Measurements from ENCODE around the gene TAAR9. TPM values are rescaled to one million over a fixed set of nuclear protein-coding genes. Genes with fewer than 3 reads are reported as not detected.

The TAAR9 gene
- polyA plus RNA-seq, 1 of the 3 experiments (the other 2 are of a cell fraction) = not detected

DNA sequence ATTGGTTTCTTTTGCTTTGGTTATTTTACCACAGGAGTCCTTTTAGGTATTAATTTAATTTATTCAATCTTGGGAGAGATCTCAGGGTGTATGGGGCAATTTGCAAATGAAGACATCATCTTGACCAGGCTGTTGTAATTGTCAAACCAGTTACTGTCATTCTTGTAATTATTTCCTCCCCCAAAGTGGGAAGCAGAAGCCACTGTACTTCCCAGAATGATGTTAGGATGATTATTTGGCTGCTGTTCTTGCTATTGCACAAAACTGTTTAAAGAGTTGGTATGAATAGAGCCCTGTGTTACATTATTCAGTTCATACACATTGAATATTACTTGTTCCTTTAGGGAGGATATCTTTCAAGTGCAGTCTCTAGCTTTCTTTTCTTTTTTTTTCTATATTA is 33.7 kb downstream of the TAAR9 start:
- no peaks in the 10 kb centered on the region for H3K9me3 ChIP-seq
- H3K79me2 ChIP-seq (ENCODE audit: insufficient read depth) = no peaks in the 10 kb centered on the region
- H3K27me3 ChIP-seq (ENCODE audit: insufficient read depth) = peaks cover 6% of the 10 kb centered on the region; the same call in 1 of the 2 replicates
- H3K9me2 ChIP-seq = no peaks in the 10 kb centered on the region
- no peaks in the 10 kb centered on the region for H3K4me1 ChIP-seq (ENCODE audit: control insufficient read depth in 1 of 2, insufficient read depth in 2 of 2, low read depth in 1 of 2, low read length in 1 of 2)
- H3F3A ChIP-seq (replicated peaks; ENCODE audit: insufficient read depth) = no peaks in the 10 kb centered on the region
- no peak for DNase-seq
- H3K4me2 ChIP-seq = no peak overlapping the region
- no peaks in the 10 kb centered on the region for H4K20me1 ChIP-seq (ENCODE audit: insufficient read depth)
- H3K27ac ChIP-seq (ENCODE audit: low read depth in 2 of 2, low read length in 1 of 2) = no peak overlapping the region
- H3K9ac ChIP-seq = no peak overlapping the region
- ChIA-PET POLR2A (interaction anchor here (0.6 kb wide), 1 partner anchor 21 kb away, joined by 3 read pairs; no protein-coding TSS in a partner anchor), CTCF (no interaction called here)
- no peak overlapping the region for H3K4me3 ChIP-seq (ENCODE audit: low read depth in 2 of 2, low read length in 1 of 2)
- no peaks in the 10 kb centered on the region for H3K36me3 ChIP-seq (replicated peaks in 1 of 2; ENCODE audit: control insufficient read depth in 1 of 2, insufficient read depth in 2 of 2, low read length in 1 of 2)
- no peak overlapping the region for H2AFZ ChIP-seq (ENCODE audit: low read depth)
- no peak for TF ChIP-seq FOXJ3 (CRISPR knock-in tag; IDR thresholded peaks at IDR 0.05)
- TF ChIP-seq, protein P1, sequence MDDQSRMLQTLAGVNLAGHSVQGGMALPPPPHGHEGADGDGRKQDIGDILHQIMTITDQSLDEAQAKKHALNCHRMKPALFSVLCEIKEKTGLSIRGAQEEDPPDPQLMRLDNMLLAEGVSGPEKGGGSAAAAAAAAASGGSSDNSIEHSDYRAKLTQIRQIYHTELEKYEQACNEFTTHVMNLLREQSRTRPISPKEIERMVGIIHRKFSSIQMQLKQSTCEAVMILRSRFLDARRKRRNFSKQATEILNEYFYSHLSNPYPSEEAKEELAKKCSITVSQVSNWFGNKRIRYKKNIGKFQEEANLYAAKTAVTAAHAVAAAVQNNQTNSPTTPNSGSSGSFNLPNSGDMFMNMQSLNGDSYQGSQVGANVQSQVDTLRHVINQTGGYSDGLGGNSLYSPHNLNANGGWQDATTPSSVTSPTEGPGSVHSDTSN (IDR thresholded peaks at IDR 0.05) = no peak
- no peak for TF ChIP-seq POLR2AphosphoS5 (IDR thresholded peaks at IDR 0.05; ENCODE audit: low read depth, low read length)
- TF ChIP-seq, protein P2, sequence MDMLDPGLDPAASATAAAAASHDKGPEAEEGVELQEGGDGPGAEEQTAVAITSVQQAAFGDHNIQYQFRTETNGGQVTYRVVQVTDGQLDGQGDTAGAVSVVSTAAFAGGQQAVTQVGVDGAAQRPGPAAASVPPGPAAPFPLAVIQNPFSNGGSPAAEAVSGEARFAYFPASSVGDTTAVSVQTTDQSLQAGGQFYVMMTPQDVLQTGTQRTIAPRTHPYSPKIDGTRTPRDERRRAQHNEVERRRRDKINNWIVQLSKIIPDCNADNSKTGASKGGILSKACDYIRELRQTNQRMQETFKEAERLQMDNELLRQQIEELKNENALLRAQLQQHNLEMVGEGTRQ (IDR thresholded peaks at IDR 0.05; ENCODE audit: borderline replicate concordance, low read depth, low read length) = no peak
- no peak for TF ChIP-seq SMC3 (IDR thresholded peaks at IDR 0.05; ENCODE audit: low read depth, low read length)
- TF ChIP-seq MEF2A (IDR thresholded peaks at IDR 0.05; ENCODE audit: borderline replicate concordance, low read depth) = no peak
- TF ChIP-seq NFIC (IDR thresholded peaks at IDR 0.05; ENCODE audit: borderline replicate concordance) = no peak
- no peak for TF ChIP-seq RFX5 (IDR thresholded peaks at IDR 0.05; ENCODE audit: low read length)
- no peak for TF ChIP-seq TEAD4 (IDR thresholded peaks at IDR 0.05; ENCODE audit: borderline replicate concordance, insufficient read depth)
- TF ChIP-seq MXI1 (IDR thresholded peaks at IDR 0.05; ENCODE audit: low read depth, low read length) = no peak
- TF ChIP-seq FOXM1 (IDR thresholded peaks at IDR 0.05; ENCODE audit: low read depth) = no peak

DNA sequence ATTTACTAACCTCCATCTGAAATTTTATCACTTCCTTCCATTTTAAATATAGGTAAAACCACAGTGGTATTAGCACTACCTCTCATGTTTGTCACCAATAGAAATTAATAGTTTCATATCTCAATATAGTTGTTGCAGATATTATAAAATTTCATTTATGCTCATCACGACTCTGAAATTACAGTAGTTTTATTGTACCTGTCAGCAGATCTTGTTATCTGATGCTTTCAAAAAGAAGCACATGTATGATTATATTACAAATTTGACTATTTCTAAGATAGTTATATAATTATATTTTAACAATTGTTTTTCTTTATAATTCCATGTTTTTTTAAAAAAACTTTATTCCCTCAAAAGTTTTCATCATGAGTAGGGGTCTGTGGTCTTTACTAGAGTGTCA is 46.6 kb downstream of the TAAR9 start:
- no peak overlapping the region for H2AFZ ChIP-seq (ENCODE audit: low read depth)
- 4% methylated on average over 1 of the region's 1 CpG for WGBS (ENCODE audit: low lambda C conversion rate)
- TF ChIP-seq EP300 (IDR thresholded peaks at IDR 0.05; ENCODE audit: borderline replicate concordance in 1 of 2, low read depth in 1 of 2, low read length in 1 of 2) (no peak), GABPA (IDR thresholded peaks at IDR 0.05; ENCODE audit: low read depth) (no peak), POLR2AphosphoS5 (IDR thresholded peaks at IDR 0.05; ENCODE audit: low read depth, low read length) (no peak), EZH2phosphoT487 (IDR thresholded peaks at IDR 0.05; ENCODE audit: borderline replicate concordance, low read depth) (no peak), NRF1 (IDR thresholded peaks at IDR 0.05; ENCODE audit: low read depth, low read length) (no peak), YY1 (IDR thresholded peaks at IDR 0.05; ENCODE audit: low read depth) (no peak), RXRA (IDR thresholded peaks at IDR 0.05; ENCODE audit: borderline replicate concordance, low read depth) (no peak), SIN3A (IDR thresholded peaks at IDR 0.05; ENCODE audit: borderline replicate concordance, low read depth, low read length) (no peak), TEAD4 (IDR thresholded peaks at IDR 0.05; ENCODE audit: borderline replicate concordance, insufficient read depth) (no peak), SMC3 (IDR thresholded peaks at IDR 0.05; ENCODE audit: low read depth, low read length) (no peak)
- TF ChIP-seq, protein P3, sequence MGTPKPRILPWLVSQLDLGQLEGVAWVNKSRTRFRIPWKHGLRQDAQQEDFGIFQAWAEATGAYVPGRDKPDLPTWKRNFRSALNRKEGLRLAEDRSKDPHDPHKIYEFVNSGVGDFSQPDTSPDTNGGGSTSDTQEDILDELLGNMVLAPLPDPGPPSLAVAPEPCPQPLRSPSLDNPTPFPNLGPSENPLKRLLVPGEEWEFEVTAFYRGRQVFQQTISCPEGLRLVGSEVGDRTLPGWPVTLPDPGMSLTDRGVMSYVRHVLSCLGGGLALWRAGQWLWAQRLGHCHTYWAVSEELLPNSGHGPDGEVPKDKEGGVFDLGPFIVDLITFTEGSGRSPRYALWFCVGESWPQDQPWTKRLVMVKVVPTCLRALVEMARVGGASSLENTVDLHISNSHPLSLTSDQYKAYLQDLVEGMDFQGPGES (IDR thresholded peaks at IDR 0.05; ENCODE audit: low read depth, low read length) = no peak
- TF ChIP-seq, protein P4, sequence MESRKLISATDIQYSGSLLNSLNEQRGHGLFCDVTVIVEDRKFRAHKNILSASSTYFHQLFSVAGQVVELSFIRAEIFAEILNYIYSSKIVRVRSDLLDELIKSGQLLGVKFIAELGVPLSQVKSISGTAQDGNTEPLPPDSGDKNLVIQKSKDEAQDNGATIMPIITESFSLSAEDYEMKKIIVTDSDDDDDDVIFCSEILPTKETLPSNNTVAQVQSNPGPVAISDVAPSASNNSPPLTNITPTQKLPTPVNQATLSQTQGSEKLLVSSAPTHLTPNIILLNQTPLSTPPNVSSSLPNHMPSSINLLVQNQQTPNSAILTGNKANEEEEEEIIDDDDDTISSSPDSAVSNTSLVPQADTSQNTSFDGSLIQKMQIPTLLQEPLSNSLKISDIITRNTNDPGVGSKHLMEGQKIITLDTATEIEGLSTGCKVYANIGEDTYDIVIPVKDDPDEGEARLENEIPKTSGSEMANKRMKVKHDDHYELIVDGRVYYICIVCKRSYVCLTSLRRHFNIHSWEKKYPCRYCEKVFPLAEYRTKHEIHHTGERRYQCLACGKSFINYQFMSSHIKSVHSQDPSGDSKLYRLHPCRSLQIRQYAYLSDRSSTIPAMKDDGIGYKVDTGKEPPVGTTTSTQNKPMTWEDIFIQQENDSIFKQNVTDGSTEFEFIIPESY (IDR thresholded peaks at IDR 0.05; ENCODE audit: borderline replicate concordance, low read depth) = no peak
- TF ChIP-seq, protein P5, sequence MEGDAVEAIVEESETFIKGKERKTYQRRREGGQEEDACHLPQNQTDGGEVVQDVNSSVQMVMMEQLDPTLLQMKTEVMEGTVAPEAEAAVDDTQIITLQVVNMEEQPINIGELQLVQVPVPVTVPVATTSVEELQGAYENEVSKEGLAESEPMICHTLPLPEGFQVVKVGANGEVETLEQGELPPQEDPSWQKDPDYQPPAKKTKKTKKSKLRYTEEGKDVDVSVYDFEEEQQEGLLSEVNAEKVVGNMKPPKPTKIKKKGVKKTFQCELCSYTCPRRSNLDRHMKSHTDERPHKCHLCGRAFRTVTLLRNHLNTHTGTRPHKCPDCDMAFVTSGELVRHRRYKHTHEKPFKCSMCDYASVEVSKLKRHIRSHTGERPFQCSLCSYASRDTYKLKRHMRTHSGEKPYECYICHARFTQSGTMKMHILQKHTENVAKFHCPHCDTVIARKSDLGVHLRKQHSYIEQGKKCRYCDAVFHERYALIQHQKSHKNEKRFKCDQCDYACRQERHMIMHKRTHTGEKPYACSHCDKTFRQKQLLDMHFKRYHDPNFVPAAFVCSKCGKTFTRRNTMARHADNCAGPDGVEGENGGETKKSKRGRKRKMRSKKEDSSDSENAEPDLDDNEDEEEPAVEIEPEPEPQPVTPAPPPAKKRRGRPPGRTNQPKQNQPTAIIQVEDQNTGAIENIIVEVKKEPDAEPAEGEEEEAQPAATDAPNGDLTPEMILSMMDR (IDR thresholded peaks at IDR 0.05) = no peak
- TF ChIP-seq, protein P6, sequence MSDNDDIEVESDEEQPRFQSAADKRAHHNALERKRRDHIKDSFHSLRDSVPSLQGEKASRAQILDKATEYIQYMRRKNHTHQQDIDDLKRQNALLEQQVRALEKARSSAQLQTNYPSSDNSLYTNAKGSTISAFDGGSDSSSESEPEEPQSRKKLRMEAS (IDR thresholded peaks at IDR 0.05; ENCODE audit: low read depth) = no peak

More for the DNA sequence above, 46.6 kb downstream of the TAAR9 start:
- no peak for DNase-seq
- no peaks in the 10 kb centered on the region for H3F3A ChIP-seq (replicated peaks; ENCODE audit: insufficient read depth)
- H3K9me2 ChIP-seq = no peaks in the 10 kb centered on the region
- H3K4me3 ChIP-seq (ENCODE audit: low read depth in 2 of 2, low read length in 1 of 2) = no peak overlapping the region
- no peaks in the 10 kb centered on the region for H4K20me1 ChIP-seq (ENCODE audit: insufficient read depth)
- H3K9me3 ChIP-seq = no peaks in the 10 kb centered on the region
- H3K9ac ChIP-seq = no peak overlapping the region
- no peaks in the 10 kb centered on the region; the same call in 1 of the 2 replicates for H3K27me3 ChIP-seq (ENCODE audit: insufficient read depth)
- no peaks in the 10 kb centered on the region for H3K79me2 ChIP-seq (ENCODE audit: insufficient read depth)
- no peaks in the 10 kb centered on the region for H3K4me1 ChIP-seq (ENCODE audit: control insufficient read depth in 1 of 2, insufficient read depth in 2 of 2, low read depth in 1 of 2, low read length in 1 of 2)
- H3K27ac ChIP-seq (ENCODE audit: low read depth in 2 of 2, low read length in 1 of 2) = no peak overlapping the region
- ChIA-PET CTCF (no interaction called here), POLR2A (no interaction called here)
- H3K4me2 ChIP-seq = no peak overlapping the region
- H3K36me3 ChIP-seq (replicated peaks in 1 of 2; ENCODE audit: control insufficient read depth in 1 of 2, insufficient read depth in 2 of 2, low read length in 1 of 2) = no peaks in the 10 kb centered on the region

Measured in SK-N-SH (cell line).